H1 (cell line): ENCODE data around the gene NOP16. TPM values are rescaled to one million over a fixed set of nuclear protein-coding genes. Genes with fewer than 3 reads are reported as not detected.

ENCODE experiments used
- ASH2L ChIP-seq: fragments of 200-600, 300-600 bp; sonication (generic); IDR thresholded peaks from one replicate; pipeline ENCODE4 v1.7.1; 2017; ENCODE audit warnings: low read length
- BACH1 ChIP-seq: IDR thresholded peaks from 2 replicates; pipeline ENCODE4 v1.6.1; 2012; ENCODE audit warnings: low read length, improper control_type of control experiment
- BRCA1 ChIP-seq: IDR thresholded peaks from 2 replicates; pipeline ENCODE4 v1.6.1; 2012; ENCODE audit warnings: low read depth, low read length, improper control_type of control experiment
- CTBP2 ChIP-seq: IDR thresholded peaks from 2 replicates; pipeline ENCODE4 v1.7.0; 2011; ENCODE audit warnings: borderline replicate concordance, mild to moderate bottlenecking, moderate library complexity, mixed read lengths, low read length; ENCODE audit not compliant: insufficient read depth, insufficient read length
- EP300 ChIP-seq, 2 experiments: IDR thresholded peaks; 1 replicate in 1 of 2; 2 replicates in 1 of 2; pipeline ENCODE4 v1.6.1; 2011 to 2012; ENCODE audit warnings: low read depth in 2 of 2, low read length in 2 of 2, mild to moderate bottlenecking in 2 of 2, borderline replicate concordance in 1 of 2, inconsistent platforms in 1 of 2, moderate library complexity in 1 of 2
- GTF2F1 ChIP-seq: IDR thresholded peaks from 2 replicates; pipeline ENCODE4 v1.6.1; 2012; ENCODE audit warnings: low read depth, low read length, improper control_type of control experiment, borderline replicate concordance
- KDM1A ChIP-seq: fragments of 200-600, 300-600 bp; sonication (generic); IDR thresholded peaks from 2 replicates; pipeline ENCODE4 v1.7.1; 2016; ENCODE audit warnings: mild to moderate bottlenecking, low read length, borderline replicate concordance
- SAP30 ChIP-seq: fragments of 300-600 bp; sonication (generic); IDR thresholded peaks from 2 replicates; pipeline ENCODE4 v1.7.1; 2012; ENCODE audit warnings: low read length, moderate library complexity, mild to moderate bottlenecking, inconsistent platforms; ENCODE audit not compliant: insufficient read depth, insufficient replicate concordance
- TCF12 ChIP-seq: IDR thresholded peaks from 2 replicates; pipeline ENCODE4 v1.6.1; 2011; ENCODE audit warnings: low read depth, mild to moderate bottlenecking, low read length
- polyA plus RNA-seq, 7 experiments: library from polyadenylated mRNA; depleted of rRNA in 3 of 7; stranded (reverse) in 5 of 7; unstranded in 2 of 7; fragments of >200 nt in 5 of 7; fragments of 200-250 nt in 2 of 7; gene quantifications; 1 replicate in 5 of 7; 2 replicates in 1 of 7; 4 replicates in 1 of 7; pipeline versions ENCODE4 v1.2.1 to v1.2.3, GENCODE V29; 2011 to 2013; ENCODE audit warnings: missing spikeins in 2 of 7, mixed read lengths in 2 of 7
- total RNA-seq: library from RNA; stranded (reverse); fragmentation: NEBNext Ultra II Directional; extraction: Animal tissue kit (Norgen Biotek cat#: 25700); gene quantifications from 2 replicates; pipeline ENCODE4 v1.2.1, GENCODE V29; 2021
- TF ChIP-seq, protein P1 (sequence below): IDR thresholded peaks from 2 replicates; pipeline ENCODE4 v1.6.1; 2011; ENCODE audit warnings: low read length, improper control_type of control experiment
- TF ChIP-seq, protein P2 (sequence below): IDR thresholded peaks from 2 replicates; pipeline ENCODE4 v1.6.1; 2011; ENCODE audit warnings: low read depth, mild to moderate bottlenecking, low read length; ENCODE audit not compliant: insufficient read depth
- TF ChIP-seq, protein P3 (sequence below): IDR thresholded peaks from 2 replicates; pipeline ENCODE4 v1.6.1; 2012; ENCODE audit warnings: inconsistent platforms

The NOP16 gene
- total and polyA plus RNA-seq, 2 of the 8 experiments (the other 6 are each of a cell fraction or from before 2014, with no cell fraction given) = 46.9 to 65.2 TPM

DNA sequence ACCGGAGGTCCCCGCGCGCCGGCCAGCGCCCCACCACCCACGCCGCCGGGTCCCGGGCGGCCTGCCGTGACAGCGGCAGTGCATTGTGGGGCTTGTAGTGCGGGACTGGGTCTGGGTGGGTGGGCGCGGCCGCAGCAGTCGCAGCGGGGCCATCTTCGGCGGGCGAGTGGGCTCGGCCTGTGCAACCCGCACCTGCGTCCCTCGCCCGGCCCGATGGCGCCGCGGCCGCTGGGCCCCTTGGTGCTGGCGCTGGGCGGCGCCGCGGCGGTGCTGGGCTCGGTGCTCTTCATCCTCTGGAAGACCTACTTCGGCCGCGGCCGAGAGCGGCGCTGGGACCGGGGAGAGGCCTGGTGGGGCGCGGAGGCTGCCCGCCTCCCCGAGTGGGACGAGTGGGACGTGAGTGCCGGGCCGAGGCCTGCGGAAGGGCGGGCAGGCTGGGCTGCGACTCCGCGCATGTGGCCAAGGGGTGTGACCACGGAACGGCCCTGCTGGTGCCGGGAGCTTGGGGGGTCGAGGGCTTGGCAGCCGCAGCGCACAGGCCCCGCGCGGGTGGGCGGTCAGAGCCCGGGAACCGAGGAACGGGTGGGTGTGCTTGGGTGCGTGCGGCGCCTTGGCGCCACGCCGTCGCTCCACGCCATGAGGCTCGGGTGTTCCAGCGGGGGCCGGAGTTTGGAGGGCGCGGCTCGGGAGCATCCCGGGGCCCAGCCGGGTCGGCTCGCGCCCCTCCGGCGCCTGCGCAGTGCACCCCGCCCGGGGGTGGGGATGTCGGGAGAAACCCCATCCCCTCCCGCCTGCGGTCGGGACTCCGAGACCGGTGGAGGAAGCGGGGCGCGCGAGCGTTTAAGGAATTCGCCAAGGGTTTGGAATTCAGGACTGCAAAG, 22.8 kb downstream of the NOP16 start, which contains the start of gene ARL10 (continued):
- TF ChIP-seq, protein P1, sequence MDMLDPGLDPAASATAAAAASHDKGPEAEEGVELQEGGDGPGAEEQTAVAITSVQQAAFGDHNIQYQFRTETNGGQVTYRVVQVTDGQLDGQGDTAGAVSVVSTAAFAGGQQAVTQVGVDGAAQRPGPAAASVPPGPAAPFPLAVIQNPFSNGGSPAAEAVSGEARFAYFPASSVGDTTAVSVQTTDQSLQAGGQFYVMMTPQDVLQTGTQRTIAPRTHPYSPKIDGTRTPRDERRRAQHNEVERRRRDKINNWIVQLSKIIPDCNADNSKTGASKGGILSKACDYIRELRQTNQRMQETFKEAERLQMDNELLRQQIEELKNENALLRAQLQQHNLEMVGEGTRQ = no peak
- no peak; the same call in 1 of the 2 replicates for TF ChIP-seq BACH1
- TF ChIP-seq CTBP2 = no peak
- TF ChIP-seq TCF12 = no peak
- no peak for TF ChIP-seq GTF2F1
- no peak for TF ChIP-seq SAP30
- peak; percentile 18 for TF ChIP-seq ASH2L
- no peak for TF ChIP-seq EP300 (IDR thresholded peaks at IDR 0.05; ENCODE audit: borderline replicate concordance in 1 of 2, low read depth in 2 of 2, low read length in 2 of 2)
- TF ChIP-seq, protein P2, sequence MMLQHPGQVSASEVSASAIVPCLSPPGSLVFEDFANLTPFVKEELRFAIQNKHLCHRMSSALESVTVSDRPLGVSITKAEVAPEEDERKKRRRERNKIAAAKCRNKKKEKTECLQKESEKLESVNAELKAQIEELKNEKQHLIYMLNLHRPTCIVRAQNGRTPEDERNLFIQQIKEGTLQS = no peak
- no peak for TF ChIP-seq BRCA1
- TF ChIP-seq KDM1A = no peak
- TF ChIP-seq, protein P3, sequence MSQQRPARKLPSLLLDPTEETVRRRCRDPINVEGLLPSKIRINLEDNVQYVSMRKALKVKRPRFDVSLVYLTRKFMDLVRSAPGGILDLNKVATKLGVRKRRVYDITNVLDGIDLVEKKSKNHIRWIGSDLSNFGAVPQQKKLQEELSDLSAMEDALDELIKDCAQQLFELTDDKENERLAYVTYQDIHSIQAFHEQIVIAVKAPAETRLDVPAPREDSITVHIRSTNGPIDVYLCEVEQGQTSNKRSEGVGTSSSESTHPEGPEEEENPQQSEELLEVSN = peak; percentile 85; the same call in 1 of the 2 replicates
